ENCODE measurements around the gene TCF25.

GRCh38 chr16:89864527-89864820, 8.9 kb upstream of the TCF25 start:
- TF ChIP-seq MLX (CRISPR knock-in tag; IDR thresholded peaks at IDR 0.05) = no peak
- no peak for TF ChIP-seq CTCF (IDR thresholded peaks at IDR 0.05)
- TF ChIP-seq ATF3 (CRISPR knock-in tag; conservative IDR thresholded peaks at IDR 0.05) = no peak
- TF ChIP-seq ZNF416 (CRISPR knock-in tag; IDR thresholded peaks at IDR 0.05) = no peak
- TF ChIP-seq TP53 (CRISPR knock-in tag; IDR thresholded peaks at IDR 0.05) = no peak
- no peak for TF ChIP-seq HMGXB4 (CRISPR knock-in tag; IDR thresholded peaks at IDR 0.05)
- TF ChIP-seq ESRRA (CRISPR knock-in tag; IDR thresholded peaks at IDR 0.05; ENCODE audit: borderline replicate concordance) = no peak
- TF ChIP-seq MAX (CRISPR knock-in tag; IDR thresholded peaks at IDR 0.05) = no peak
- TF ChIP-seq NFATC4 (CRISPR knock-in tag; IDR thresholded peaks at IDR 0.05) = no peak
- no peak for TF ChIP-seq ATF2 (CRISPR knock-in tag; IDR thresholded peaks at IDR 0.05; ENCODE audit: borderline replicate concordance, low read depth)
- no peak for TF ChIP-seq RELA (CRISPR knock-in tag; IDR thresholded peaks at IDR 0.05; ENCODE audit: borderline replicate concordance)
- TF ChIP-seq PRDM15 (CRISPR knock-in tag; IDR thresholded peaks at IDR 0.05) = no peak
